ENCODE results near the gene CDH23.

- TF ChIP-seq EZH2 (IDR thresholded peaks at IDR 0.05; ENCODE audit: borderline replicate concordance, insufficient read depth, low read length, poor library complexity, severe bottlenecking) (no peak), CTCF (IDR thresholded peaks at IDR 0.05; ENCODE audit: poor library complexity, severe bottlenecking) (no peak), EP300 (conservative IDR thresholded peaks at IDR 0.05; ENCODE audit: poor library complexity, severe bottlenecking) (no peak), SMC3 (conservative IDR thresholded peaks at IDR 0.05; ENCODE audit: poor library complexity) (no peak), REST (IDR thresholded peaks at IDR 0.05; ENCODE audit: borderline replicate concordance) (no peak), POLR2AphosphoS5 (IDR thresholded peaks at IDR 0.05) (no peak)
Observed at GRCh38 chr10:71687480-71687879, 290.8 kb downstream of the CDH23 start.

Measured in neural cell (in vitro differentiated cells).